Endothelial cell of umbilical vein (primary cell): ENCODE measurements around the gene PSMD9. TPM values are rescaled to one million over a fixed set of nuclear protein-coding genes. Genes with fewer than 3 reads are reported as not detected.

ENCODE experiments used
- BruUV-seq: library from RNA; stranded (reverse); fragments of 400-500 nt; replicated peaks from 2 replicates; lab custom pipeline; 2021; lab: Mats Ljungman, UMichigan
- CTCF ChIA-PET: fragments of 300-600, 350-600 bp; sonication (Branson Sonifier 250); formaldehyde crosslinking; loops from one replicate; lab custom pipeline; 2021; ENCODE audit warnings: antibody characterized with exemption, inconsistent platforms; lab: Charles Lee
- POLR2A ChIA-PET: fragments of 300-600, 350-600 bp; sonication (Branson Sonifier 250); formaldehyde crosslinking; loops from one replicate; lab custom pipeline; 2021; ENCODE audit warnings: antibody characterized with exemption, inconsistent platforms; lab: Charles Lee
- DNase-seq: peaks from one replicate; pipeline ENCODE4 v3.0.0-alpha.2; 2011; ENCODE audit warnings: low read depth, low spot score
- FAIRE-seq: peaks from 2 replicates; lab custom pipeline; 2011; peaks lifted over from hg19 to GRCh38; lab: Jason Lieb, UNC
- H2AFZ ChIP-seq: 2 replicates; pipeline ENCODE4 v1.6.0; 2012; ENCODE audit warnings: low read depth, low read length, control low read depth, inconsistent platforms
- H3K27ac ChIP-seq: 2 replicates; pipeline ENCODE4 v1.5.1; 2011; ENCODE audit warnings: low read depth, mild to moderate bottlenecking, control low read depth, low read length, moderate library complexity; ENCODE audit not compliant: insufficient read depth
- H3K27me3 ChIP-seq, 2 experiments: 2 replicates each; pipeline versions ENCODE4 v1.6.0 to v1.6.1; 2011; ENCODE audit warnings: low read length in 2 of 2, mixed read lengths in 1 of 2; ENCODE audit not compliant: control insufficient read depth in 2 of 2, insufficient read depth in 2 of 2
- H3K36me3 ChIP-seq, 2 experiments: 2 replicates in 1 of 2; 3 replicates in 1 of 2; pipeline ENCODE4 v1.5.1; 2011; ENCODE audit warnings: low read length in 2 of 2, mild to moderate bottlenecking in 1 of 2, moderate library complexity in 1 of 2; ENCODE audit not compliant: control insufficient read depth in 2 of 2, insufficient read depth in 2 of 2; ENCODE audit errors: extremely low read depth in 1 of 2
- H3K4me1 ChIP-seq: 3 replicates; pipeline ENCODE4 v1.5.1; 2011; ENCODE audit warnings: mild to moderate bottlenecking, low read length; ENCODE audit not compliant: control insufficient read depth, insufficient read depth; ENCODE audit errors: extremely low read depth
- H3K4me2 ChIP-seq: 2 replicates; pipeline ENCODE4 v1.6.1; 2011; ENCODE audit warnings: low read length, control low read depth, mixed read lengths; ENCODE audit not compliant: insufficient read depth
- H3K4me3 ChIP-seq, 3 experiments: fragments of 200-600 bp in 1 of 3; sonication (generic), shearing (Covaris generic) in 1 of 3; replicated peaks in 1 of 3; 2 replicates each; pipeline ENCODE4 v1.5.1; 2011 to 2016; ENCODE audit warnings: control low read depth in 3 of 3, low read length in 3 of 3, mild to moderate bottlenecking in 2 of 3, inconsistent platforms in 1 of 3, low read depth in 1 of 3, moderate library complexity in 1 of 3; ENCODE audit not compliant: insufficient read depth in 1 of 3
- H3K79me2 ChIP-seq: 2 replicates; pipeline ENCODE4 v1.6.0; 2012; ENCODE audit warnings: low read length, inconsistent platforms; ENCODE audit not compliant: control insufficient read depth, insufficient read depth
- H3K9ac ChIP-seq: replicated peaks from 2 replicates; pipeline ENCODE3; 2011; ENCODE audit warnings: low read length, control low read depth; ENCODE audit not compliant: insufficient read depth; ENCODE audit errors: extremely low read depth
- H3K9me1 ChIP-seq: replicated peaks from 3 replicates; pipeline ENCODE4 v1.6.0; 2011; ENCODE audit warnings: mild to moderate bottlenecking, low read length; ENCODE audit not compliant: control insufficient read depth, insufficient read depth; ENCODE audit errors: extremely low read depth
- H3K9me3 ChIP-seq: replicated peaks from 2 replicates; pipeline ENCODE4 v1.5.1; 2012; ENCODE audit warnings: low read length, inconsistent platforms; ENCODE audit not compliant: control insufficient read depth, insufficient read depth
- H4K20me1 ChIP-seq: replicated peaks from 2 replicates; pipeline ENCODE3; 2011; ENCODE audit warnings: mild to moderate bottlenecking, low read length; ENCODE audit not compliant: control insufficient read depth, insufficient read depth; ENCODE audit errors: extremely low read depth
- EZH2 ChIP-seq: IDR thresholded peaks from 2 replicates; pipeline ENCODE4 v1.6.1; 2012; ENCODE audit warnings: borderline replicate concordance, low read depth, mild to moderate bottlenecking, moderate library complexity, low read length, inconsistent platforms; ENCODE audit not compliant: severe bottlenecking
- FOS ChIP-seq: IDR thresholded peaks from 2 replicates; pipeline ENCODE4 v1.6.1; 2011; ENCODE audit warnings: mild to moderate bottlenecking, low read length, moderate library complexity, borderline replicate concordance; ENCODE audit not compliant: insufficient read depth
- GATA2 ChIP-seq: IDR thresholded peaks from 2 replicates; pipeline ENCODE4 v1.7.0; 2011; ENCODE audit warnings: low read depth, mild to moderate bottlenecking, moderate library complexity, mixed read lengths, low read length; ENCODE audit not compliant: insufficient read length, insufficient read depth
- POLR2A ChIP-seq: IDR thresholded peaks from 2 replicates; pipeline ENCODE4 v1.6.1; 2012; ENCODE audit warnings: low read depth, mild to moderate bottlenecking, control low read depth, low read length
- dilution Hi-C: fragments of 300-500 bp; cut with MboI; formaldehyde crosslinking; loops from one replicate; pipeline ENCODE4 v1.15.0; 2019; ENCODE audit warnings: low sequenced_read_pairs; ENCODE audit not compliant: extremely low pct_ligation_motif_present
- intact Hi-C: fragments of 100-400 bp; cut with micrococcal nuclease; formaldehyde crosslinking; loops from one replicate; pipeline ENCODE4 v1.10.0; 2022
- polyA plus RNA-seq, 4 experiments: library from polyadenylated mRNA; depleted of rRNA in 3 of 4; stranded (reverse) in 3 of 4; unstranded in 1 of 4; fragments of >200 nt; gene quantifications; 2 replicates each; pipeline versions ENCODE4 v1.2.1 to v1.2.3, GENCODE V29; 2011 to 2012; ENCODE audit warnings: missing spikeins in 1 of 4
- total RNA-seq: library from RNA; stranded (reverse); gene quantifications from 2 replicates; pipeline ENCODE4 v1.2.3, GENCODE V29; 2021
- TF ChIP-seq, protein P1 (sequence below), 2 donors: IDR thresholded peaks; 1 replicate in 1 of 2; 2 replicates in 1 of 2; pipeline ENCODE4 v1.5.1; 2011; ENCODE audit warnings: low read length in 2 of 2, mild to moderate bottlenecking in 2 of 2, moderate library complexity in 2 of 2, control low read depth in 1 of 2, inconsistent platforms in 1 of 2, low read depth in 1 of 2; ENCODE audit not compliant: insufficient read depth in 1 of 2; ENCODE audit errors: extremely low read depth in 1 of 2
- TF ChIP-seq, protein P2 (sequence below): IDR thresholded peaks from 2 replicates; pipeline ENCODE4 v1.6.1; 2011; ENCODE audit not compliant: insufficient read depth, insufficient read length

PSMD9 gene
- total and polyA plus RNA-seq, 2 donors (not counting 3 experiments of a cell fraction or from before 2014, with no cell fraction given) = 69.2 to 118 TPM

DNA sequence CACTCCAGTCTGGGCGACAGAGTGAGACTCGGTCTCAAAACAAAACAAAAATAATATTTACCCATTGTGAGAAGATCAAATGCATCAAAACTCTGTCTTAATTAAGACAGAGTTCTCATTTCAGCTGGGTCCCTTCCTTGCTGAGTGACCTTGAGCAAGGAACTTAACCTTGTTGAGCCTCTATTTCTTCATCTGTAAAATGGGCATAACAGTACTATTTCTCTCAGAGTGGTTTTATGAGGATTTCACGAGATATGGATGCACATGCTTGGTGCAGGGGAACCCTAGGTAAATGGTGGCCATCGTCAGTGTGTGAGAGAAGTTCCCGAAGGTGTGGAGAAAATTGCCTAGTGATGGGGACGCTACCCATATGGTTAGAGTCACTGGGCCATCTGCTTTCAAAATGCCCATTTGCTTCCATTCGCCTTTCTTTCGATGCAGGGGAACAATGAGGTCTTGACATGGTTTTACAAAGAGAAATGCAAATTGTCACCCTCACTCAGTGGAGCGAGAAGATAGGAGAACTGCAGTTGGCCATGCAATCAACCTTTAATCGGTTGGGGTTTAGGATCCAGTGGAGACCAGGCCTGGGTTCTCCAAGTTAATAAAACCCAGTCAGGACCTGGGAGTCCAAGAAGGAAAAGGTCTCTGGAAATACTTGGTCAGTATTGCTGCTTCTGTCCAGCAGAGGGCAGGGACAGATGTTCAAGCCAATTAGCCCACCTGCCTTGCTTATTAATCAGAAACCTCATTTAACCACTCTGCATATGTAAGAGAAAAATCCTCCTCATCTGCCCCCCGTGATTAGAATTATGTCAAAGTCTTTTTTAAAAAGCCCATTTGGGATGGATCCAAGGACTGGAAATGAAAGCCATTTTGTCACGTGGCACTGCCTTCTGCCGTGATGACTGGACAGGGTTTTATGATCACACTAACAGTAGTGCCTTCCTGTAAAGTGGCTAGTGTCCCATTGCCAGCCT lies 67.0 kb downstream of the PSMD9 start:
- DNase-seq (peak; percentile 45), FAIRE-seq (peak; percentile 84)
- CTCF ChIA-PET = interaction anchor here (0.8 to 1.6 kb wide), 4 partner anchors 10 to 66 kb away, joined by 3 to 7 read pairs (median 6); partner anchors contain the start of genes BCL7A and CFAP251
- POLR2A ChIA-PET = no interaction called here
- no peak overlapping the region for H3K9ac ChIP-seq
- no TSS peak for BruUV-seq
- no peak overlapping the region for H2AFZ ChIP-seq
- no peak overlapping the region for H3K4me3 ChIP-seq
- H3K79me2 ChIP-seq = no peaks in the 10 kb centered on the region
- no peaks in the 10 kb centered on the region for H3K9me1 ChIP-seq
- H3K36me3 ChIP-seq = no peaks in the 10 kb centered on the region
- no peaks in the 10 kb centered on the region for H4K20me1 ChIP-seq
- H3K4me2 ChIP-seq = no peak overlapping the region
- dilution Hi-C loops (no loop called here), intact Hi-C loops (loop anchor here (2.0 kb wide), 1 partner anchor 67 kb away; no protein-coding TSS in a partner anchor)
- TF ChIP-seq GATA2 = no peak
- TF ChIP-seq, protein P1, sequence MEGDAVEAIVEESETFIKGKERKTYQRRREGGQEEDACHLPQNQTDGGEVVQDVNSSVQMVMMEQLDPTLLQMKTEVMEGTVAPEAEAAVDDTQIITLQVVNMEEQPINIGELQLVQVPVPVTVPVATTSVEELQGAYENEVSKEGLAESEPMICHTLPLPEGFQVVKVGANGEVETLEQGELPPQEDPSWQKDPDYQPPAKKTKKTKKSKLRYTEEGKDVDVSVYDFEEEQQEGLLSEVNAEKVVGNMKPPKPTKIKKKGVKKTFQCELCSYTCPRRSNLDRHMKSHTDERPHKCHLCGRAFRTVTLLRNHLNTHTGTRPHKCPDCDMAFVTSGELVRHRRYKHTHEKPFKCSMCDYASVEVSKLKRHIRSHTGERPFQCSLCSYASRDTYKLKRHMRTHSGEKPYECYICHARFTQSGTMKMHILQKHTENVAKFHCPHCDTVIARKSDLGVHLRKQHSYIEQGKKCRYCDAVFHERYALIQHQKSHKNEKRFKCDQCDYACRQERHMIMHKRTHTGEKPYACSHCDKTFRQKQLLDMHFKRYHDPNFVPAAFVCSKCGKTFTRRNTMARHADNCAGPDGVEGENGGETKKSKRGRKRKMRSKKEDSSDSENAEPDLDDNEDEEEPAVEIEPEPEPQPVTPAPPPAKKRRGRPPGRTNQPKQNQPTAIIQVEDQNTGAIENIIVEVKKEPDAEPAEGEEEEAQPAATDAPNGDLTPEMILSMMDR (IDR thresholded peaks at IDR 0.05; ENCODE audit: extremely low read depth in 1 of 2, insufficient read depth in 1 of 2, low read depth in 1 of 2, low read length in 2 of 2) = peak; percentile 58 to 67
- TF ChIP-seq EZH2 = no peak
- TF ChIP-seq, protein P2, sequence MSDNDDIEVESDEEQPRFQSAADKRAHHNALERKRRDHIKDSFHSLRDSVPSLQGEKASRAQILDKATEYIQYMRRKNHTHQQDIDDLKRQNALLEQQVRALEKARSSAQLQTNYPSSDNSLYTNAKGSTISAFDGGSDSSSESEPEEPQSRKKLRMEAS = no peak
- TF ChIP-seq FOS = no peak
- no peak for TF ChIP-seq POLR2A
- H3K27me3 ChIP-seq = no peaks in the 10 kb centered on the region
- H3K4me1 ChIP-seq = no peaks in the 10 kb centered on the region
- H3K9me3 ChIP-seq = no peaks in the 10 kb centered on the region
- no peak overlapping the region for H3K27ac ChIP-seq
